Measurements from ENCODE around the gene FBL. TPM values are rescaled to one million over a fixed set of nuclear protein-coding genes. Genes with fewer than 3 reads are reported as not detected.

Gene FBL
- total RNA-seq, 2 donors from 2014 or later = 139 to 224 TPM

DNA sequence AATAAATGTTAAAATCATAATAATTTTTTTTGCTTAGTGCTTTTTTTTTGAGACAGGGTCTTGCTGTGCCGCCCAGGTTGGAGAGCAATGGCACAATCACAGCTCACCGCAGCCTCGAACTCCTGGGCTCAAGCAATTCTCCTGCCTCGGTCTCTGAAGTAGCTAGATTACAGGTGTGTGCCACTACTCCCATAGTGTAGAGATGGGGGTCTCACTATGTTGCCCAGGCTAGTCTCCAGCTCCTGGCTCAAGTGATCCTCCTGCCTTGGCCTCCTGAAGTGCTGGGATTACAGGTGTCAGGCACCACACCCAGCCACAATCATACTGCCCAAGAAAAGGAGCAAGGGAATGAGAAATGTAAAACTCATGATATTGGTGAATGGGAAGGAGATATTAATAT is 5.1 kb downstream of the FBL start:
- Histone ChIP-seq H3K27ac (no peak overlapping the region), H3K9me3 (no peaks in the 10 kb centered on the region), H3K36me3 (peaks cover 5 to 11% of the 10 kb centered on the region in 2 donors), H3K4me3 (no peak overlapping the region), H3K27me3 (replicated peaks; ENCODE audit: insufficient read depth) (no peaks in the 10 kb centered on the region), H3K4me1 (replicated peaks) (peaks cover 6% of the 10 kb centered on the region)
- TF ChIP-seq, protein P1, sequence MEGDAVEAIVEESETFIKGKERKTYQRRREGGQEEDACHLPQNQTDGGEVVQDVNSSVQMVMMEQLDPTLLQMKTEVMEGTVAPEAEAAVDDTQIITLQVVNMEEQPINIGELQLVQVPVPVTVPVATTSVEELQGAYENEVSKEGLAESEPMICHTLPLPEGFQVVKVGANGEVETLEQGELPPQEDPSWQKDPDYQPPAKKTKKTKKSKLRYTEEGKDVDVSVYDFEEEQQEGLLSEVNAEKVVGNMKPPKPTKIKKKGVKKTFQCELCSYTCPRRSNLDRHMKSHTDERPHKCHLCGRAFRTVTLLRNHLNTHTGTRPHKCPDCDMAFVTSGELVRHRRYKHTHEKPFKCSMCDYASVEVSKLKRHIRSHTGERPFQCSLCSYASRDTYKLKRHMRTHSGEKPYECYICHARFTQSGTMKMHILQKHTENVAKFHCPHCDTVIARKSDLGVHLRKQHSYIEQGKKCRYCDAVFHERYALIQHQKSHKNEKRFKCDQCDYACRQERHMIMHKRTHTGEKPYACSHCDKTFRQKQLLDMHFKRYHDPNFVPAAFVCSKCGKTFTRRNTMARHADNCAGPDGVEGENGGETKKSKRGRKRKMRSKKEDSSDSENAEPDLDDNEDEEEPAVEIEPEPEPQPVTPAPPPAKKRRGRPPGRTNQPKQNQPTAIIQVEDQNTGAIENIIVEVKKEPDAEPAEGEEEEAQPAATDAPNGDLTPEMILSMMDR (IDR thresholded peaks at IDR 0.05) = no peak
- TF ChIP-seq POLR2AphosphoS5 (IDR thresholded peaks at IDR 0.05) (no peak), POLR2A (IDR thresholded peaks at IDR 0.05) (no peak)
- intact Hi-C loops (cut with DNase I) = no loop called here
- no peak for DNase-seq (ENCODE audit: low spot score)
- 87% methylated on average over 4 of the region's 4 CpGs for WGBS

DNA sequence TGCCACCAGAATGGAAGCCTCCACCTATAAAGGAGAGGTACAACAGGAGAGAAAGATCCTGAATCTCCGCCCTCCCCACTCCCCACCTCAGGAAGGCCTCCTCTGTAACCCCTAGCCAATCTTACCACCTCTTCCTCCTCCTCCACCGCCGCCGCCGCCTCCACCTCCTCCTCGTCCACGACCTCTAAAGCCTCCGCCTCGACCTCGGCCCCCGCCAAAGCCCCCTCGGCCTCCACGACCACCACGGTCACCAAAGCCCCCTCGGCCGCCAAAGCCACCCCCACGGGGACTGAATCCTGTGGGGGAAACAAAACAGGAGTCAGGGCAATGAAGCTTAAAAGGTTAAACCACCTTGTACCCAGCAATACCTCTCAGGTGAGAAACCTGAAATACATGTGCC is 5.7 kb downstream of the FBL start:
- Histone ChIP-seq H3K36me3 (peaks cover 5 to 11% of the 10 kb centered on the region in 2 donors), H3K27ac (no peak overlapping the region), H3K4me3 (no peak overlapping the region), H3K9me3 (no peaks in the 10 kb centered on the region), H3K27me3 (replicated peaks; ENCODE audit: insufficient read depth) (no peaks in the 10 kb centered on the region), H3K4me1 (replicated peaks) (peaks cover 6% of the 10 kb centered on the region)
- intact Hi-C loops (cut with DNase I) = no loop called here
- TF ChIP-seq POLR2A (IDR thresholded peaks at IDR 0.05) (no peak), POLR2AphosphoS5 (IDR thresholded peaks at IDR 0.05) (no peak)
- TF ChIP-seq, protein P1 (IDR thresholded peaks at IDR 0.05) = no peak
- DNase-seq (ENCODE audit: low spot score) = no peak
- 93% methylated on average over 17 of the region's 17 CpGs for WGBS

DNA sequence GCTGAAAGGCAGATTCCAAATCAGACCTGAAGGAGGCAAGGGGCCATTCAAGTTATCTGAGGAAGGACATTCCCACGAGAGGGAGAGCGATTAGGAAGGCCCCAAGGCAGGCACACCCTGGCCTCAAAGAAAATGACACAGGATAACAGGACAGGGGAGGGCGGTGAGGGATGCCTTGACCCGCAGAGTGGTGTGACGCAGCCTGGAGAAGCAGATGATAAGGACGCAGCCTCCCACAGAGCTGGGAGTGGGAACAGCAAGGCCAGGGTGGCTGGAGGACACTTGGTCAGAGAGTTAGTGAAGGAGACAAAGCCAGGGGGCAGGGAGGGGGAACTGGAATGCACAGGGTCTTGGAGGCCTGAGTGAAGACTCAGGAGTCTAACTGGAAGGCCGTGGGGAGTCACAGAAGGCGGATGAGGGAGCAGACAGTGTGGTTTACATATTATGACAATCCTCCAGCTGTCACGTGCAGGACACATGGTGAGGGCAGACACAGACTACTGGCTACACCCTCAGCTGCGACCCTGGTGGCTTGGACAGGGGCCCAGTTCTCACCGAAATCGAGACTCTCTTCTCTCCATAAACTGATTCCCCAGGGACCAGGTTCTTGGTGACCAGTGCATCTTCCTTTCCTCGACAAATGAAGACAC is 6.4 kb downstream of the FBL start:
- H3K4me1 ChIP-seq (replicated peaks) = no peaks in the 10 kb centered on the region
- WGBS = 91% methylated on average over 13 of the region's 13 CpGs
- no peaks in the 10 kb centered on the region for H3K9me3 ChIP-seq
- intact Hi-C loops (cut with DNase I) = no loop called here
- no peak overlapping the region for H3K4me3 ChIP-seq
- DNase-seq (ENCODE audit: low spot score) = no peak
- H3K36me3 ChIP-seq = peaks cover 5 to 11% of the 10 kb centered on the region in 2 donors
- H3K27ac ChIP-seq = no peak overlapping the region
- no peaks in the 10 kb centered on the region for H3K27me3 ChIP-seq (replicated peaks; ENCODE audit: insufficient read depth)
- TF ChIP-seq, protein P1 (IDR thresholded peaks at IDR 0.05) = no peak

DNA sequence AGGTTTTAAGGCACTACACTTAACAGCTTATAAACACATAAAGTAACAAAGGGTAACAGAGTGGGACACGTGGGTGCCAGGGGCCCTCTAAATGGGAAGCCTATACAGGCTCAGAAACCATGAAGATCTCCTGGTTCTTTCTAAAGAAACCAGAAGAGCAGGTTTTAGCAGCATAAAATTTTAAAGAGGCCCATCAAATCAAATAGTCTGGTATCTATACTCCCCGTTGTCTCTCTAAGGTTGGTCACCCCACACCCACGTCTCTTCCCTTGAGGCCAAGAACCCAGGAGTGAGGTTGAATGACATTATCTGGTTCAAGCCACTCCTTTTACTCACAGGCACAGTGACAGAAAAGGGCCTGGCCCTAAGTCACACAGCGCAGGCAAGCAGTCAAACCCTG is 7.6 kb downstream of the FBL start:
- Histone ChIP-seq H3K36me3 (peaks cover 5 to 11% of the 10 kb centered on the region in 2 donors), H3K27me3 (replicated peaks; ENCODE audit: insufficient read depth) (no peaks in the 10 kb centered on the region), H3K4me3 (no peak overlapping the region), H3K9me3 (no peaks in the 10 kb centered on the region), H3K27ac (no peak overlapping the region), H3K4me1 (replicated peaks) (no peaks in the 10 kb centered on the region)
- no peak for DNase-seq (ENCODE audit: low spot score)
- intact Hi-C loops (cut with DNase I) = no loop called here
- WGBS = 44% methylated on average over 4 of the region's 4 CpGs
- TF ChIP-seq, protein P1 (IDR thresholded peaks at IDR 0.05) = no peak
- TF ChIP-seq POLR2A (IDR thresholded peaks at IDR 0.05) = no peak
- TF ChIP-seq POLR2AphosphoS5 (IDR thresholded peaks at IDR 0.05) = no peak

DNA sequence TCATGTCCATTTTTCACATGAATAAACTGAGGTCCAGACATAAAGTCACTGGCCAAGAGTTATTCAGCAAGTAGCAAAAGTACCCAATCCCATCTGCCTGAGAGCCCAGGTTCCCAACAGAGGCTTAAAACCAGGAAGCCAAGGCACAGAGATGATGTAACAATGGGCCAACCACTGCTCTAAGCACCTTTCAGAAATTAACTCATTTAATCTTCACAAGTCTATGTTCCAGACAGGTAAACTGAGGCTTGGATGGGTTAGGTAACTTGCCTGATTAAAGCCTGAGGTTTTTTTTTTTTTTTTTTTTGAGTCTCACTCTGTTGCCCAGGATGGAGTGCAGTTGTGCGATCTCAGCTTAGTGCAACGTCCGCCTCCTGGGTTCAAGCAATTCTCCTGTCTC is 8.2 kb downstream of the FBL start:
- WGBS = 84% methylated on average over 3 of the region's 3 CpGs
- Histone ChIP-seq H3K4me3 (no peak overlapping the region), H3K36me3 (peaks cover 5 to 11% of the 10 kb centered on the region in 2 donors), H3K4me1 (replicated peaks) (peaks cover 1% of the 10 kb centered on the region), H3K27me3 (replicated peaks; ENCODE audit: insufficient read depth) (no peaks in the 10 kb centered on the region), H3K9me3 (no peaks in the 10 kb centered on the region), H3K27ac (no peak overlapping the region)
- no peak for TF ChIP-seq POLR2AphosphoS5 (IDR thresholded peaks at IDR 0.05)
- TF ChIP-seq, protein P1 (IDR thresholded peaks at IDR 0.05) = no peak
- no peak for TF ChIP-seq POLR2A (IDR thresholded peaks at IDR 0.05)
- DNase-seq (ENCODE audit: low spot score) = no peak
- intact Hi-C loops (cut with DNase I) = no loop called here

All from prostate gland (tissue), 2 donors.